ENCODE data around the gene ITGA7.

ITGA7 gene

DNA sequence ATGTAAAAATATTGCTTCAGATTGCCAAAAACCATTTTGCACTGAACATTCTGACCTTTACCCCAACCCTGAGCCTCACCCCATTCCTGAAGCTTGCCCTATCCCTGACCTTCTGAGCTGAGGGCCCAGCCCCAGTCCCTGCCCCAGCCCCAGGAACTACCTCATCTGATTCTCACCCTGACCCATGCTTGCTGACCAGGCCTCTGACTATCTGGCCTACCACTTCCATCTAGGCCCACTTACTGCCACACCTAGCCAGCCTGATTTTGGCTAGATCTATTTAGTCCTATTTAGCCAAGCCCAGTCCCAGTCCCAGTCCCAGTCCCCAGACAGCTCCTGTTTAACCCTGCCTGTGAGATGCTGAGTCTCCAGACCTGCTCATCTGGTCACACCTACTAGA lies 37.4 kb downstream of the ITGA7 start:
- 0 out of 2 replicates have a peak, but pooled peaks cover 2% of the 10 kb centered on the region for H3F3A ChIP-seq (ENCODE audit: control insufficient read depth, insufficient read depth)
- peaks cover 23% of the 10 kb centered on the region for H3K4me1 ChIP-seq (ENCODE audit: control insufficient read depth, low read length)
- TF ChIP-seq, protein P1, sequence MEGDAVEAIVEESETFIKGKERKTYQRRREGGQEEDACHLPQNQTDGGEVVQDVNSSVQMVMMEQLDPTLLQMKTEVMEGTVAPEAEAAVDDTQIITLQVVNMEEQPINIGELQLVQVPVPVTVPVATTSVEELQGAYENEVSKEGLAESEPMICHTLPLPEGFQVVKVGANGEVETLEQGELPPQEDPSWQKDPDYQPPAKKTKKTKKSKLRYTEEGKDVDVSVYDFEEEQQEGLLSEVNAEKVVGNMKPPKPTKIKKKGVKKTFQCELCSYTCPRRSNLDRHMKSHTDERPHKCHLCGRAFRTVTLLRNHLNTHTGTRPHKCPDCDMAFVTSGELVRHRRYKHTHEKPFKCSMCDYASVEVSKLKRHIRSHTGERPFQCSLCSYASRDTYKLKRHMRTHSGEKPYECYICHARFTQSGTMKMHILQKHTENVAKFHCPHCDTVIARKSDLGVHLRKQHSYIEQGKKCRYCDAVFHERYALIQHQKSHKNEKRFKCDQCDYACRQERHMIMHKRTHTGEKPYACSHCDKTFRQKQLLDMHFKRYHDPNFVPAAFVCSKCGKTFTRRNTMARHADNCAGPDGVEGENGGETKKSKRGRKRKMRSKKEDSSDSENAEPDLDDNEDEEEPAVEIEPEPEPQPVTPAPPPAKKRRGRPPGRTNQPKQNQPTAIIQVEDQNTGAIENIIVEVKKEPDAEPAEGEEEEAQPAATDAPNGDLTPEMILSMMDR (IDR thresholded peaks at IDR 0.05; ENCODE audit: low read depth, low read length, poor library complexity, severe bottlenecking), result no peak
- no peak for TF ChIP-seq EZH2phosphoT487 (IDR thresholded peaks at IDR 0.05; ENCODE audit: borderline replicate concordance, low read length)
- H3K4me2 ChIP-seq (ENCODE audit: low read length), result no peak overlapping the region
- no peaks in the 10 kb centered on the region for H3K9me2 ChIP-seq (replicated peaks; ENCODE audit: control insufficient read depth, low read length)
- H4K20me1 ChIP-seq (ENCODE audit: control insufficient read depth, insufficient read depth, low read depth, low read length), result no peaks in the 10 kb centered on the region
- no peak overlapping the region for H3K27ac ChIP-seq (ENCODE audit: low read depth, low read length)
- no peaks in the 10 kb centered on the region for H3K27me3 ChIP-seq (ENCODE audit: control insufficient read depth, low read length)
- no peaks in the 10 kb centered on the region for H3K36me3 ChIP-seq (ENCODE audit: control insufficient read depth, low read length)
- no peak overlapping the region for H3K4me3 ChIP-seq (ENCODE audit: low read length)
- no peaks in the 10 kb centered on the region for H3K79me2 ChIP-seq (ENCODE audit: control insufficient read depth, low read length)
- H3K9me3 ChIP-seq (ENCODE audit: control insufficient read depth, insufficient read depth, low read length), result no peaks in the 10 kb centered on the region

DNA sequence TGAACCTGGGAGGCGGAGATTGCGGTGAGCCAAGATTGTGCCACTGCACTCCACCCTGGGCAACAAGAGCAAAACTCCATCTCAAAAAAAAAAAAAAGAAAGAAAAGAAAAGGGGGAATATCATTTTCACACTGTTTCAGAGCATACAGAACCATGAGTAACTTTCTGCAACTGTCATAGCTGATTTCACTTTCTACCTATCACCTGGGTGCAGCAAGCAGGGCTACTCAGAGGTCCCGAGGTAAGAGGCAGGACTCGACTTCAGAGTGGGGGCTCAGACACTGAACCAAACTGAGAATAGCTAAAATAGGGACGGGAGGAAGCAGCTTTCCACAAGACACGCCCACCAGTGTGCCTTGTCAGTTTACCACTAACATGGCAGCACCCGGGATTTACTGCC lies 41.2 kb downstream of the ITGA7 start:
- H3F3A ChIP-seq (ENCODE audit: control insufficient read depth, insufficient read depth), result no peaks in the 10 kb centered on the region
- H4K20me1 ChIP-seq (ENCODE audit: control insufficient read depth, insufficient read depth, low read depth, low read length), result no peaks in the 10 kb centered on the region
- H3K79me2 ChIP-seq (ENCODE audit: control insufficient read depth, low read length), result no peaks in the 10 kb centered on the region
- H3K4me1 ChIP-seq (ENCODE audit: control insufficient read depth, low read length), result no peaks in the 10 kb centered on the region
- TF ChIP-seq, protein P1 (IDR thresholded peaks at IDR 0.05; ENCODE audit: low read depth, low read length, poor library complexity, severe bottlenecking), result no peak
- no peak for TF ChIP-seq EZH2phosphoT487 (IDR thresholded peaks at IDR 0.05; ENCODE audit: borderline replicate concordance, low read length)
- H3K36me3 ChIP-seq (ENCODE audit: control insufficient read depth, low read length), result no peaks in the 10 kb centered on the region
- H3K4me3 ChIP-seq (ENCODE audit: low read length), result no peak overlapping the region
- no peak overlapping the region for H3K27ac ChIP-seq (ENCODE audit: low read depth, low read length)
- H3K27me3 ChIP-seq (ENCODE audit: control insufficient read depth, low read length), result peaks cover 4% of the 10 kb centered on the region; the same call in 1 of the 2 replicates
- H3K4me2 ChIP-seq (ENCODE audit: low read length), result no peak overlapping the region
- no peaks in the 10 kb centered on the region for H3K9me3 ChIP-seq (ENCODE audit: control insufficient read depth, insufficient read depth, low read length)
- H3K9me2 ChIP-seq (replicated peaks; ENCODE audit: control insufficient read depth, low read length), result no peaks in the 10 kb centered on the region

DNA sequence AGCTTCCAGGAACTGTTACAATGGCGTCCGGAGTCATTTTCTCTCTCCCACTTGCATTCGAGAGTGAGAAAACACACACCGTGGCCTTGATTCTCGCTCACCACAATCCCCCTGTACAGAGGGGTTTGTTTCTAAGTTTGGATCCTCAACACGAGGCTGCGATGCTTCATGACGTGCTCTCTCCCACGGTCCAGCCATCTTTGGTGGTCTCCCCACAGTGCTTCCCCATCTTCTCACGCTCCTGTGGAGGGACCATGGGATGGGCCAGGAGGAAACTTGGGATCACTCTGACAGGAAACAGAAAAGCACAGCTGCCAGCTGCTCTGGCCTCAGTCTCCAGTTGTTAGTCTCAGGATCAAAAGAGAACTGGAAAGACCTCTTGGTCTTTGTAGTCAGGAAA lies 42.9 kb downstream of the ITGA7 start:
- Histone ChIP-seq H3K4me3 (ENCODE audit: low read length) (no peak overlapping the region), H3F3A (ENCODE audit: control insufficient read depth, insufficient read depth) (no peaks in the 10 kb centered on the region), H3K4me1 (ENCODE audit: control insufficient read depth, low read length) (no peaks in the 10 kb centered on the region), H4K20me1 (ENCODE audit: control insufficient read depth, insufficient read depth, low read depth, low read length) (no peaks in the 10 kb centered on the region), H3K27ac (ENCODE audit: low read depth, low read length) (no peak overlapping the region), H3K27me3 (ENCODE audit: control insufficient read depth, low read length) (peaks cover 7% of the 10 kb centered on the region; the same call in 1 of the 2 replicates), H3K36me3 (ENCODE audit: control insufficient read depth, low read length) (no peaks in the 10 kb centered on the region), H3K4me2 (ENCODE audit: low read length) (no peak overlapping the region), H3K9me3 (ENCODE audit: control insufficient read depth, insufficient read depth, low read length) (no peaks in the 10 kb centered on the region), H3K9me2 (replicated peaks; ENCODE audit: control insufficient read depth, low read length) (no peaks in the 10 kb centered on the region), H3K79me2 (ENCODE audit: control insufficient read depth, low read length) (no peaks in the 10 kb centered on the region)
- TF ChIP-seq, protein P1 (IDR thresholded peaks at IDR 0.05; ENCODE audit: low read depth, low read length, poor library complexity, severe bottlenecking), result no peak
- no peak for TF ChIP-seq EZH2phosphoT487 (IDR thresholded peaks at IDR 0.05; ENCODE audit: borderline replicate concordance, low read length)
